Gastroesophageal sphincter (tissue), 4 donors: Measurements from ENCODE around the gene MED22. TPM values are rescaled to one million over a fixed set of nuclear protein-coding genes. Genes with fewer than 3 reads are reported as not detected.
A peak's percentile ranks its signal among the peaks of the same experiment; 100 is the strongest.
"Not testable (repeated sequence)": the region's sequence is repeated elsewhere in the genome, so short reads cannot be mapped to it uniquely, and the experiment has no call there.

Experiments used
- ATAC-seq: fragments of 150-250 bp; one replicate; pipeline ENCODE4 v1.9.1; 2016; ENCODE audit warnings: mild to moderate bottlenecking, moderate library complexity
- H3K27ac ChIP-seq, 4 donors: fragments of 200-600 bp; sonication (generic) in 3 of 4; 1 replicate in 3 of 4; 2 replicates in 1 of 4; pipeline ENCODE4 v1.5.1; 2016 to 2019
- H3K27me3 ChIP-seq: fragments of 200-600 bp; sonication (generic); one replicate; pipeline ENCODE4 v1.5.1; 2019
- H3K36me3 ChIP-seq, 2 donors: fragments of 200-600 bp; sonication (generic); one replicate each; pipeline ENCODE4 v1.5.1; 2019; ENCODE audit warnings: control low read depth in 1 of 2
- H3K4me1 ChIP-seq, 3 donors: fragments of 200-600 bp; sonication (generic); 1 replicate in 2 of 3; 2 replicates in 1 of 3; pipeline ENCODE4 v1.5.1; 2016 to 2019; ENCODE audit warnings: control low read depth in 2 of 3
- H3K4me3 ChIP-seq, 2 donors: fragments of 200-600 bp; sonication (generic); one replicate each; pipeline ENCODE4 v1.5.1; 2019; ENCODE audit warnings: mild to moderate bottlenecking in 1 of 2, moderate library complexity in 1 of 2
- H3K9me3 ChIP-seq, 3 donors: fragments of 200-600 bp; sonication (generic); one replicate each; pipeline ENCODE4 v1.5.1; 2017 to 2019; ENCODE audit warnings: control low read depth in 2 of 3
- EP300 ChIP-seq: sonication (generic); formaldehyde crosslinking; IDR thresholded peaks from one replicate; pipeline ENCODE4 v1.6.1; 2017; ENCODE audit warnings: antibody characterized with exemption, mild to moderate bottlenecking
- POLR2A ChIP-seq, 2 donors: fragments of 450-650 bp; IDR thresholded peaks; one replicate each; pipeline ENCODE4 v1.6.1; 2017; ENCODE audit warnings: antibody characterized with exemption in 2 of 2, mild to moderate bottlenecking in 2 of 2, moderate library complexity in 1 of 2
- POLR2AphosphoS5 ChIP-seq: sonication (generic); formaldehyde crosslinking; IDR thresholded peaks from one replicate; pipeline ENCODE4 v1.6.1; 2017; ENCODE audit warnings: antibody characterized with exemption
- WGBS, 2 donors: methylation state at CpG; one replicate each; pipeline ENCODE4 v1.1.5; 2018; ENCODE audit warnings: low coverage in 1 of 2; 5-methylcytosine and 5-hydroxymethylcytosine counted together
- total RNA-seq, 4 donors: library from RNA; depleted of rRNA; stranded (reverse); fragments of >200 nt; gene quantifications; one replicate each; pipeline ENCODE4 v1.1.0, GENCODE V29; 2016
- TF ChIP-seq, protein P1 (sequence below), 4 experiments: fragments of 200-600 bp in 2 of 4; fragments of 450-650 bp in 2 of 4; sonication (generic) in 1 of 4; IDR thresholded peaks; one replicate each; pipeline ENCODE4 v1.5.1; 2017 to 2019; ENCODE audit warnings: antibody characterized with exemption in 4 of 4, mild to moderate bottlenecking in 2 of 4, moderate library complexity in 2 of 4

MED22 gene
- total RNA-seq, 4 donors from 2014 or later, result 25.1 to 47.3 (median 37.8) TPM

DNA sequence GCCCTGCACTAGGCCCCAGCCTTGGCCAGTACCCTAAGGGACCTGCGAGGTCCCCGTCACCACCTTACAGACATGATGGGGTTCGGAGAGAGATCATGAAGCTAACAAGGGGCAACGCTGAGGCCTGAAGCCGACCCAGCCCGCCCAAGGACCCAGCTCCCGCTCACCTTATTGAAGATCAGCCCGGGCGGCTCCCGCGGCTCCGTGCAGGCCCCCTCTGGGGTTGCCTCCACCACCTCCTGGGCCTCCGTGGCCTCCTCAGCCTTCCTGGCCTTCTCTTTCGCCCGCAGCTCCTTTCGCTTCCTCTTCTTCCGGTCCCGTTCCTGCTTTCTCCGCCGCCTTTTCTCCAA is 15.6 kb downstream of the MED22 start:
- Histone ChIP-seq H3K36me3 (peaks cover 0 to 48% of the 10 kb centered on the region in 2 donors), H3K27ac (no peak overlapping the region), H3K9me3 (no peaks in the 10 kb centered on the region), H3K4me1 (peaks cover 4 to 37% (median 20%) of the 10 kb centered on the region in 3 donors), H3K4me3 (no peak overlapping the region), H3K27me3 (no peaks in the 10 kb centered on the region)
- WGBS, 2 donors, result no CpG with 5 or more reads among the region's 20 CpGs
- ATAC-seq, result no peak
- TF ChIP-seq, protein P1, sequence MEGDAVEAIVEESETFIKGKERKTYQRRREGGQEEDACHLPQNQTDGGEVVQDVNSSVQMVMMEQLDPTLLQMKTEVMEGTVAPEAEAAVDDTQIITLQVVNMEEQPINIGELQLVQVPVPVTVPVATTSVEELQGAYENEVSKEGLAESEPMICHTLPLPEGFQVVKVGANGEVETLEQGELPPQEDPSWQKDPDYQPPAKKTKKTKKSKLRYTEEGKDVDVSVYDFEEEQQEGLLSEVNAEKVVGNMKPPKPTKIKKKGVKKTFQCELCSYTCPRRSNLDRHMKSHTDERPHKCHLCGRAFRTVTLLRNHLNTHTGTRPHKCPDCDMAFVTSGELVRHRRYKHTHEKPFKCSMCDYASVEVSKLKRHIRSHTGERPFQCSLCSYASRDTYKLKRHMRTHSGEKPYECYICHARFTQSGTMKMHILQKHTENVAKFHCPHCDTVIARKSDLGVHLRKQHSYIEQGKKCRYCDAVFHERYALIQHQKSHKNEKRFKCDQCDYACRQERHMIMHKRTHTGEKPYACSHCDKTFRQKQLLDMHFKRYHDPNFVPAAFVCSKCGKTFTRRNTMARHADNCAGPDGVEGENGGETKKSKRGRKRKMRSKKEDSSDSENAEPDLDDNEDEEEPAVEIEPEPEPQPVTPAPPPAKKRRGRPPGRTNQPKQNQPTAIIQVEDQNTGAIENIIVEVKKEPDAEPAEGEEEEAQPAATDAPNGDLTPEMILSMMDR (IDR thresholded peaks at IDR 0.05), result no peak
- TF ChIP-seq POLR2A (IDR thresholded peaks at IDR 0.05) (no peak), POLR2AphosphoS5 (no peak), EP300 (no peak)

DNA sequence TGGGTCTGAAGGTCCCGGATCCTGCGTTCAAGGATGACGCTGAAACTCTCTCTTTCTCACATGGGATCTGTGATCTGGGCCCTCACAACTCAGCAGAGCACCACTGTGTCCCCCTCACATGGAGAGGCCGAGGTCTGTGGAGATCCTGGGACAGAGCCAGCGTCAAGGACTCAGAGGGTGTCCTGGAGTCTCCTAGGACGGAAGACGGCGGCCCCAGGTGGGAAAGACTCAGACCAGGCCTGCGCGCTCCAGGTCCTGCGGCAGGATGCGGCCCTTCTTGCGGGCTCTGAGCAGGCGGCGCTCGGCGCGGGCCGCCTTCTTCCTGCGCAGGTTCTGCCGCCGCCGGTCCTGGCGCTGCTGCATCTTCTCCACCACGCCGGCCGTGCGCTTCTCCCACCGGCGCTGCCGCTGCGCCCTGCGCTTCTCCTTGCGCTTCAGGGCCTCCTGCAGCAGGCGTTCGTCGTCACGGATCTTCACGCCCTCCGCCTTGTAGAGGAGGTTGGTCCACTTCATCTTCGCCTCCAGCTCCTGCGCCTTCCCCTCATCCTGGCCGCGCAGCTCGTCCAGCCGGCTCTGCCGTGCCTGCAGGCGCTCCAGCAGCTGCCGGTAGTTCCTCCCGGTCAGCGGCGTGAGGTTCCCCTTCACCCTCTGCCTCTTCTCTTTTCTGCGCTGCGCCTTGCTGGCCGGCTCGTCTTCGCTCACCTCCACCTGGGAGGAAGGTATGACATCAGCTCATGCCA is 16.1 kb downstream of the MED22 start:
- no peak for ATAC-seq
- Histone ChIP-seq H3K4me3 (no peak overlapping the region), H3K36me3 (peaks cover 0 to 48% of the 10 kb centered on the region in 2 donors), H3K9me3 (no peaks in the 10 kb centered on the region), H3K4me1 (peaks cover 4 to 34% (median 19%) of the 10 kb centered on the region in 3 donors), H3K27me3 (no peaks in the 10 kb centered on the region), H3K27ac (no peak overlapping the region)
- TF ChIP-seq, protein P1 (IDR thresholded peaks at IDR 0.05), result no peak
- no peak for TF ChIP-seq POLR2AphosphoS5
- TF ChIP-seq EP300, result no peak
- no peak for TF ChIP-seq POLR2A (IDR thresholded peaks at IDR 0.05)
- 96% methylated on average over 21 of the region's 57 CpGs; no CpG with 5 or more reads in 1 of the 2 donors for WGBS, 2 donors

DNA sequence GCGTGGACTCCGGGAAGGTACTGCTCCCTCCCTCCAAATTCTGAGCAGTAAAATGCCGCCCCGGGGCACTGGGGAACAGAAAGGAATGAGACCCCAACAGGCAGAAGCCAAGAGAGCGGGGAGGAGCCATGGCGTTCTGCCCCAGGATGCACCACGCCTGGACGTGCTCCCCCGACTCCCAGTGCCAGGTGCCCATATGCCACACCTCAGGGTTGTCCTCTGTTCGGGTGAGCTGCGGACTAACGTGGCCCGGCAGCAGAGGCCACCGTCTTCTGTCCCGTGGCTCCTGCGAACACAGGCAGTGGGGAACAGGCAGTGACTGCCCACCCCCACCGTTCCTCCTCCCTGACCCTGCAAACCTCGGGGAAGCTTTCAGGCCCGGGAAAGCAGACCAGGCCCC is 16.7 kb downstream of the MED22 start:
- TF ChIP-seq, protein P1 (IDR thresholded peaks at IDR 0.05), result no peak
- TF ChIP-seq POLR2A (IDR thresholded peaks at IDR 0.05) (no peak), POLR2AphosphoS5 (no peak), EP300 (no peak)
- H3K9me3 ChIP-seq, result no peaks in the 10 kb centered on the region
- H3K36me3 ChIP-seq, result peaks cover 0 to 48% of the 10 kb centered on the region in 2 donors
- H3K27ac ChIP-seq, result no peak overlapping the region
- 70 to 82% methylated on average over 2 to 11 of the region's 19 CpGs for WGBS, 2 donors
- H3K27me3 ChIP-seq, result no peaks in the 10 kb centered on the region
- ATAC-seq, result no peak
- H3K4me3 ChIP-seq, result no peak overlapping the region
- H3K4me1 ChIP-seq, result peaks cover 4 to 28% (median 14%) of the 10 kb centered on the region in 3 donors

DNA sequence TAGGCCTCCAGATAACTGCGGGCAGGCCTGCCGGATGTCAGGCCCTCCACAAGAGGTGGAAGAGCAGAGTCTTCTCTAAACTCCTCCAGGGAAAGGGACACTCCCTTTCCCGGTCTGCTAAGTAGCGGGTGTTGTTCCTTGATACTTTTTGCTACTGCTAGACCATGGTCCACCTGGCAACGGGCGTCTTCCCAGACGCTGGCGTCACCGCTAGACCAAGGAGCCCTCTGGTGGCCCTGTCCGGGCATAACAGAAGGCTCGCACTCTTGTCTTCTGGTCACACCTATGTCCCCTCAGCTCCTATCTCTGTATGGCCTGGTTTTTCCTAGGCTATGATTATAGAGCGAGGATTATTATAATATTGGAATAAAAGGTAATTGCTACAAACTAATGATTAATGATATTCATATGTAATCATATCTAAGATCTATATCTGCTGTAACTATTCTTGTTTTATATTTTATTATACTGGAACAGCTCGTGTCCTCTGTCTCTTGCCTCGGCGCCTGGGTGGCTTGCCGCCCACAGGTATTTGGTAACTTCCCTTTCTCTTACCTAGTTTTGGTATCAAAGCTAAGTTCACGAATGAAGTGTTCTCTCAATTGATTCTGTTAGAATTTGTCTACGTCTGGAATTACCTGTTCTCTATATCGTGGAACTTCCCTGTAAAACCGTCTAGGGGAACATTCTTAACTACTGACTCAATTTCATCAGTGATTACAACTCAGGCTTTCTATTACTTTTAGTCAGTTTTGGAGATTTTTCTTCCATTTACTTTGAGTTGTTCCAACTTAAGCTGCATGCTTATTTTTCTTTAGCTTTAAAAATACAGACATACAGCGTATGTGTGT is 18.4 kb downstream of the MED22 start:
- H3K36me3 ChIP-seq, result peaks cover 0 to 47% of the 10 kb centered on the region in 2 donors
- H3K27me3 ChIP-seq, ATAC-seq, H3K27ac ChIP-seq, H3K4me3 ChIP-seq, H3K9me3 ChIP-seq: not testable (repeated sequence)
- H3K4me1 ChIP-seq, result peaks cover 0 to 16% (median 7%) of the 10 kb centered on the region in 3 donors
- TF ChIP-seq, protein P1 (IDR thresholded peaks at IDR 0.05), result peak in 3 of 4 experiments; percentile 39 to 65 (median 62)
- WGBS, 2 donors, result 62 to 70% methylated on average over 13 to 15 of the region's 21 CpGs
